B cell (primary cell): ENCODE measurements around the gene MYL12A.

ENCODE experiments used
- CTCF ChIP-seq: fragments of 200-600 bp; IDR thresholded peaks from one replicate; pipeline ENCODE4 v1.8.0; 2022; ENCODE audit warnings: antibody characterized with exemption, mild to moderate bottlenecking
- EZH2 ChIP-seq: IDR thresholded peaks from 2 replicates; pipeline ENCODE4 v1.6.1; 2012; ENCODE audit warnings: borderline replicate concordance, low read depth, mild to moderate bottlenecking, moderate library complexity, low read length; ENCODE audit not compliant: insufficient read depth, poor library complexity, severe bottlenecking

- TF ChIP-seq EZH2 (no peak), CTCF (no peak)
Observed at GRCh38 chr18:3283253-3283863, 35.8 kb downstream of the MYL12A start.
